Ovary (tissue), 3 donors: ENCODE results near the gene ANK2.

Source experiments
- EP300 ChIP-seq: sonication (generic); formaldehyde crosslinking; IDR thresholded peaks from one replicate; pipeline ENCODE4 v1.6.1; 2017; ENCODE audit warnings: antibody characterized with exemption
- POLR2A ChIP-seq: fragments of 450-650 bp; IDR thresholded peaks from one replicate; pipeline ENCODE4 v1.6.1; 2017; ENCODE audit warnings: antibody characterized with exemption, mild to moderate bottlenecking, moderate library complexity
- TF ChIP-seq, protein P1 (sequence below), 3 donors: fragments of 450-650 bp in 2 of 3; fragments of 200-600 bp in 1 of 3; IDR thresholded peaks; one replicate each; pipeline versions ENCODE4 v1.5.1 to v1.8.0; 2016 to 2022; ENCODE audit warnings: antibody characterized with exemption in 3 of 3, mild to moderate bottlenecking in 1 of 3
- donor health status: DM: no; HTN: no; CAD: no.

DNA sequence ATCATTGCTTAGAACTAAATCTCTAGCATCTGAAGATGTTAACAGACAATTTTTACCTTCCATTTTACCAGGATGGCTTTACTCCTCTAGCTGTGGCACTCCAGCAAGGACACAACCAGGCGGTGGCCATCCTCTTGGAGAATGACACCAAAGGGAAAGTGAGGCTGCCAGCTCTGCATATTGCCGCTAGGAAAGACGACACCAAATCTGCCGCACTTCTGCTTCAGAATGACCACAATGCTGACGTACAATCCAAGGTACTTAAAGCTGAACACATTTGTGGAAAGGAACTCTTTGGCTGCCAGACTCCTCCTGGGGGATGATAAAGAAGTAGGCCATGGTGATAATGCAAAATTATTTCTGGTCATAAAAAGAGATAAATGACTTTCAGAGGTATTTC, 187.5 kb downstream of the ANK2 start:
- TF ChIP-seq, protein P1, sequence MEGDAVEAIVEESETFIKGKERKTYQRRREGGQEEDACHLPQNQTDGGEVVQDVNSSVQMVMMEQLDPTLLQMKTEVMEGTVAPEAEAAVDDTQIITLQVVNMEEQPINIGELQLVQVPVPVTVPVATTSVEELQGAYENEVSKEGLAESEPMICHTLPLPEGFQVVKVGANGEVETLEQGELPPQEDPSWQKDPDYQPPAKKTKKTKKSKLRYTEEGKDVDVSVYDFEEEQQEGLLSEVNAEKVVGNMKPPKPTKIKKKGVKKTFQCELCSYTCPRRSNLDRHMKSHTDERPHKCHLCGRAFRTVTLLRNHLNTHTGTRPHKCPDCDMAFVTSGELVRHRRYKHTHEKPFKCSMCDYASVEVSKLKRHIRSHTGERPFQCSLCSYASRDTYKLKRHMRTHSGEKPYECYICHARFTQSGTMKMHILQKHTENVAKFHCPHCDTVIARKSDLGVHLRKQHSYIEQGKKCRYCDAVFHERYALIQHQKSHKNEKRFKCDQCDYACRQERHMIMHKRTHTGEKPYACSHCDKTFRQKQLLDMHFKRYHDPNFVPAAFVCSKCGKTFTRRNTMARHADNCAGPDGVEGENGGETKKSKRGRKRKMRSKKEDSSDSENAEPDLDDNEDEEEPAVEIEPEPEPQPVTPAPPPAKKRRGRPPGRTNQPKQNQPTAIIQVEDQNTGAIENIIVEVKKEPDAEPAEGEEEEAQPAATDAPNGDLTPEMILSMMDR (IDR thresholded peaks at IDR 0.05), result no peak
- TF ChIP-seq POLR2A (no peak), EP300 (no peak)
